GM18909 (cell line): ENCODE results near the gene XPO5.

ENCODE experiments used
- ATAC-seq: cut with Tn5 transposase; IDR thresholded peaks from one replicate; pipeline ENCODE4 v1.9.1; 2021; ENCODE audit warnings: mild to moderate bottlenecking; ENCODE audit not compliant: unreplicated experiment, poor library complexity

Gene XPO5

DNA sequence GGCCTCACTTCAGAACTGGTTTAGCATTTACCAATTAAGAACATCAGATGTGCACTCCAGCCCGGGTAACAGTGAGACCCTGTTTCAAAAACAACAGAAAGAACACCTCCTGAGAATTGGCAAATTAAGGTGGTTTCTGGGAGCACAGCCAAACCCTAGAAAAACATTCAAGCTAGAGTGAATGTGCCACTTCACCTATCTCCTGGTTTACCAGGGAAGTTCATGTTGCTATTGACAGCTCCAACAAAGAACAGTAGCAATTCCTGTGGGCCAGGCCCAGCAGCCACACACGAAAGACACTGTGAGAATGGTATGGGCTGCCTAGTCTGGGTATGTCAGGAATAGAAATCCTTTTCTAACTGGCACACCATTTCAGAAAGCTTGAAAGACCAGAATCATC lies 54.0 kb downstream of the XPO5 start:
- ATAC-seq, result no peak

DNA sequence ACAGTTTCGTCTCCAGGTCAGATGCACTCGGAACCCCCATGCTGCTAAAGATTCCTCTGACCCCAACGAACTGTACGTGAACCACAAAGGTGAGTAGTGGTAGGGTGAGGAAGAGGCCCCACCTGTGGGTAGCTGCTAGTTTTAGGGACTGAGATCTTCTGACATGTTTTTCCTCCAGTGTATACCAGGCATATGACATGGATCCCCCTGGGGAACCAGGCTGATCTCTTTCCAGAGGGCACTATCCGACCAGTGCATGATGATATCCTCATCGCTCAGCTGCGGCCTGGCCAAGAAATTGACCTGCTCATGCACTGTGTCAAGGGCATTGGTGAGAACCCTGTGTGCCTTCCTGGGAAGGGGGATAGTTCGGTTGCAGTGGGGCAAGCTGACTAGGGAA lies 55.7 kb downstream of the XPO5 start:
- ATAC-seq, result no peak

GRCh38 chr6:43517505-43518357 lies 58.1 kb downstream of the XPO5 start:
- no peak for ATAC-seq

- peak; percentile 85 for ATAC-seq
Measured at GRCh38 chr6:43516697-43517504, 58.9 kb downstream of the XPO5 start, which contains the start of the genes POLR1C and YIPF3. POLR1C (plus strand) TSS chr6:43517089; CDS start chr6:43517110, 21 bp downstream. YIPF3 (minus strand) TSS chr6:43516926; CDS start chr6:43516807, 119 bp downstream.

DNA sequence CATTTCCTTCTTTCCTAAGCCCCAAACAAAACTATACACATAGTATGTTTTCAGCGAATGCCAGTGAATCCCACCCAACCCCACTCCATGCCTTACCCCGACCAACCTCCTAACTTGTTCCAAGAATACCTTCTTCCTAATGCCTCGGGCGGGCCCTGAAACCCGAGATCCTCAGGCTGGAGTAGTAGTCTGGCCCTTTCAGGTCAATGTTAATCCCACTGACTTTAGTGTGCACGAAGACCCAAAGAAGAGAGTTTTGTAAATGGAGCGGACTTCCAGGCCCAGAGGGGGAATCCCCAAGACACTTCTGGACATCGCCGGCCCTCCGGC lies 59.5 kb downstream of the XPO5 start:
- ATAC-seq, result no peak

DNA sequence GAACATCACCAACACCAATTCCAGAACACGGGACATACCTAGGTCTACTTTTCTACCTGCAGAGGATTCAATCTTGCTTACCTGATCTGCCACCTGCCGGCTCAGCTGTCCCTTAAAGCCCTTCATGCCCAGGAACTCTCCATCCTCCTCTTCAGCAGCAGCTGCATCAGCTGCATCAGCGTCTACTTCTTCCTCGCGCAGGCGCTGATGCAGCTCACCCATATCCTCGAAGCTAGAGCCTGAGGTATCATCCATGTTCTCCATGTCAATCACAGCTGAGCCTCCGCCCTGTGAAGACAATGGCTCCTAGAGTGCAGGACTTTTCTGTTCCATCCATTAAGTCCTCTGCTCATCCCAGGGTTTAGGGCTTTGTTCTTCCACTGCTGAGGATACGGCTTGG lies 60.0 kb downstream of the XPO5 start:
- no peak for ATAC-seq

- no peak for ATAC-seq
Measured at GRCh38 chr6:43511824-43512415, 63.9 kb downstream of the XPO5 start.

DNA sequence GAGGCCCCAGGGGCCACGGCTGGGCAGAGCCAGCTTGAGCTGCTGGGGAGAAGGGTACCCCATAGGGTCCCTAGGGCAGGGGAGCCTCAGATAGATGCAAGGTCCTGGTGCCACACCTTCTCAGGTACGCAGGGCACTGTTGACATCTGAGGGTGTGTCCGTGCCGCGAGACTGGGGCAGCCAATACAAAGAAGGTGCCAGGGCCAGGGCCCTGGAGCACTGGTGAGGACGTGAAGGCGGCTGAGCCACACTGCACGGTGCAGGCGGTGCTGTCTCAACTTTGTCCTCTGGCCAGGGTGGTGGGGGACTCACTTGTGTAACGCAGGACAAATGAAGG lies 65.0 kb downstream of the XPO5 start:
- ATAC-seq, result no peak

GRCh38 chr6:43509984-43510826 lies 65.6 kb downstream of the XPO5 start, which contains the start of gene LRRC73:
LRRC73 (minus strand) TSS chr6:43510346; CDS start chr6:43509785, 561 bp downstream.
- peak; percentile 72 for ATAC-seq

DNA sequence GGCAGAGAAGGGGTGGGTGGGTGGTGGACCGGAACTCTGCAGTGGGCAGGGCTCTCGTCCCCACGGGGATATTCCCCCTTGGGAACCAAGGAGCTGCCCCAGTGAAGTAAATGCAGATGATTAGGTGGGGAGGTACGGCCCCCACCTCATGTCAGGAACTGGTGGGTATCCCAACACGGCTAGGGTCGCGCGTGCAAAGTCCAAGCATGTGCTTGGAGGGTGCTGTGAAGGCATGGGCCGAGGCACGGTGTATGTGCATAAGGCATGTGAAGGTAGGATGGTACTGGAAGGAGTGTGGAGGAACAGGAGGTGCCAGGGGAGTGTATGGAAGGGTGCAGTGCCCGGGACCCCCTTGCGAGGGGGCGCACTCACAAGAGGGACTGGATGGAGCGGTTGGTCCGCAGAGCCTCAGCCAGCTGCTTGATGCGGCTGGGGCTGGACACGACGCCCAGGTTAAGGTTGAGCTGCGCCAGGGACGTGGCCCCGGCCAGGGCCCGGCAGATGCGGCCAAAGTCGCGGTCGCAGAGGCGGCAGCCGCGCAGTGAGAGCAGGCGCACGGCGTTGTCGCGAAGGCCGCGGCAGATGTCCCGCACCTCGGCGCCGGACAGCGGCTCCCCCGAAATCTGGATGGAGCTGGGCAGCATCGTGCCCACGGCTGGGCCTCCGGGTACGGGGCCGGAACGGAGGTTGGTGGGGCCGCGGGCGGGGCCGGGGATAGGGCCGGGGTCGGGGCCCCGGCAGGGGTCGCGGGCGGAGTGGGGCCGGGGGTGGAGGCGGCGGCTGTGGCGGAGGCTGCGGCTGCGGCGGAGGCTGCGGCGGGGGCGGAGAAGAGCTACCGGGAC lies 66.5 kb downstream of the XPO5 start:
- no peak for ATAC-seq

- no peak for ATAC-seq
Measured at GRCh38 chr6:43508481-43509141, 67.2 kb downstream of the XPO5 start.

DNA sequence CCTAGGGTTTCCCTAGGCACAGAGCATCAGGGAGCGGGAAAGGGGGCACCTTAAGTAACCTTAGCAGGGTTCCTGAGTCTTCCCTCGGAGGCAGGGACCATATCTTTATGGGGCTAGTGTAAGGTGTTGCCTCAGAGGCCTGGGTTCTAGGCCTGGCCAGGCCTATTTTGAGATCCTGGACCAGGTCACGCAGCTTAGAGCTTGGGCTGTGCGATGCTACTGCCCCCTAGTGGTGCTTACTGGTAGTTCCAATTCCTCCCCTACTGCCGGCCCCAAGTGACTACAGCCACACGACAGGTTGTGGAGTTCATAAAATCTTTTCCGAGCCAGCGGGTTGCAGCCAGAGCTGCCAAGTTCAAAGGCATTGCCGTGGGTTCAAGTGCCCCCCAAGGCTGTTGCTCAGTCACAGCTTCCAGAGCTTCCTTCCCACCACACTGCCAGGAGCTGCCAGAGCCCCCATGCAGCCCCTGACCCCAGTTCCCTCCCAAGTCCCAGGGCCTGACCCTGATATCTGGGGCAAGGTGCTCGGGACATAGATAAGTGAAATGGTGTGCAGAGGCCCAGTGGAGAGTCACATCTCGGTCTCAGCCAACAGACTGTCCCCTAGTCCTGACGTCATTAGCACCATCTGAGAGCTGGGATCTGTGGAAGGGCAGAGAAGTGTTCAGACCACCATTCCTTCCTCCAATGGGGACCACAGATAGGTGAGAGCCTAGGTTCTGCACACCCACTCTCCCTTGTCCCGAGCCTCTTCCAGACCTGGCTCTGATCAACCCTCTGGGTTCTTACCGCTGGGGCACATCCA lies 69.0 kb downstream of the XPO5 start:
- peak; percentile 50 for ATAC-seq

GRCh38 chr6:43506171-43506570 lies 69.7 kb downstream of the XPO5 start:
- ATAC-seq, result no peak

GRCh38 chr6:43505718-43506117 lies 70.1 kb downstream of the XPO5 start:
- no peak for ATAC-seq

GRCh38 chr6:43504756-43505593 lies 70.9 kb downstream of the XPO5 start:
- ATAC-seq, result no peak

GRCh38 chr6:43503443-43503842 lies 72.4 kb downstream of the XPO5 start:
- ATAC-seq, result no peak

DNA sequence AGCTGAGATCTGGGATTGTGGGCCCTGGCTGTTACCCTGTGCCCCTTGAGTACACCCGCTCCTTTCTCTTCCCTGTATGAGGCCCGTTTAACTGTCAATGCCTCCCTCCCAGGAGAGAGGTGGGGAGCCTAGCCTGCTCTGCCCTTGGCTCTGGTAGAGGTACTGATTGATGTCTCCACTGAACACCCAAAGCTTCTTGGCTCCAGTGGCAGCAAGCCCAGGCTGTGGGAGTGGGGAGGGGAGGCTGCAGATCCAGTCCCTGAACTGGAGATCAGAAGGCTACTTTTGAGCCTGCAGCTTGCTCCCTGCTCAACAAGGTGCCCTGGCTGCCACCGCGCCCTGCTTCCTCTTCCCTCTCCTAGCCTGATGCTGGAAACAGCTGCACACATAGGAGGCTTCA lies 73.2 kb downstream of the XPO5 start:
- ATAC-seq, result no peak
